Uterus (tissue), 4 donors: ENCODE measurements around the gene SMARCC1. TPM values are rescaled to one million over a fixed set of nuclear protein-coding genes. Genes with fewer than 3 reads are reported as not detected.

Experiments
- DNase-seq, 2 donors: peaks; one replicate each; pipeline ENCODE4 v3.0.0-alpha.2; 2019 to 2020
- H3K27ac ChIP-seq, 2 donors: fragments of 200-600 bp; sonication (generic); 1 replicate in 1 of 2; 2 replicates in 1 of 2; pipeline ENCODE4 v1.5.1; 2016 to 2018
- H3K27me3 ChIP-seq, 2 donors: fragments of 200-600 bp; sonication (generic); one replicate each; pipeline ENCODE4 v1.5.1; 2018 to 2019; ENCODE audit warnings: control low read depth in 1 of 2
- H3K36me3 ChIP-seq, 2 donors: fragments of 200-600 bp; sonication (generic); one replicate each; pipeline ENCODE4 v1.5.1; 2019; ENCODE audit warnings: control low read depth in 1 of 2
- H3K4me1 ChIP-seq, 2 donors: fragments of 200-600 bp; sonication (generic); one replicate each; pipeline ENCODE4 v1.5.1; 2018 to 2019; ENCODE audit warnings: control low read depth in 1 of 2
- H3K4me3 ChIP-seq, 2 donors: fragments of 200-600 bp; sonication (generic); 1 replicate in 1 of 2; 2 replicates in 1 of 2; pipeline ENCODE4 v1.5.1; 2018 to 2019; ENCODE audit warnings: mild to moderate bottlenecking in 1 of 2
- H3K9me3 ChIP-seq, 2 donors: fragments of 200-600 bp; sonication (generic); one replicate each; pipeline ENCODE4 v1.5.1; 2019; ENCODE audit warnings: control low read depth in 1 of 2
- CTCF ChIP-seq, 4 experiments: fragments of 200-600 bp in 2 of 4; fragments of 450-650 bp in 2 of 4; sonication (generic) in 2 of 4; IDR thresholded peaks; one replicate each; pipeline ENCODE4 v1.5.1; 2016 to 2019; ENCODE audit warnings: antibody characterized with exemption in 4 of 4, mild to moderate bottlenecking in 2 of 4, moderate library complexity in 1 of 4
- POLR2A ChIP-seq, 2 donors: fragments of 450-650 bp; IDR thresholded peaks; one replicate each; pipeline ENCODE4 v1.6.1; 2016; ENCODE audit warnings: antibody characterized with exemption in 2 of 2, mild to moderate bottlenecking in 1 of 2, moderate library complexity in 1 of 2
- intact Hi-C: fragments of 100-400 bp; cut with DNase I; formaldehyde crosslinking; loops from one replicate; pipeline ENCODE4 v1.15.1; 2023; ENCODE audit warnings: low total_unique reads
- total RNA-seq, 4 donors: library from RNA; depleted of rRNA in 3 of 4; stranded (reverse); fragments of >200 nt in 3 of 4; gene quantifications; one replicate each; pipeline versions ENCODE4 v1.1.0 to v1.2.4, GENCODE V29; 2014 to 2023
- donor health status: DM: yes; HTN: yes; CAD: no.

The SMARCC1 gene
- total RNA-seq, 4 donors from 2014 or later, result 23.8 to 61.0 (median 45.5) TPM

- no peak for DNase-seq
- intact Hi-C loops, result no loop called here
- Histone ChIP-seq H3K36me3 (no peaks in the 10 kb centered on the region), H3K9me3 (no peaks in the 10 kb centered on the region), H3K27me3 (no peaks in the 10 kb centered on the region), H3K4me3 (no peak overlapping the region), H3K4me1 (no peaks in the 10 kb centered on the region), H3K27ac (no peak overlapping the region)
- TF ChIP-seq POLR2A (IDR thresholded peaks at IDR 0.05) (no peak), CTCF (IDR thresholded peaks at IDR 0.05) (no peak)
These were observed 227.4 kb downstream of the SMARCC1 start for GRCh38 chr3:47554335-47554734.

- TF ChIP-seq POLR2A (IDR thresholded peaks at IDR 0.05), result no peak
- no peak for TF ChIP-seq CTCF (IDR thresholded peaks at IDR 0.05)
These were observed 228.3 kb downstream of the SMARCC1 start for GRCh38 chr3:47553407-47553806.

GRCh38 chr3:47542471-47543173, 239.1 kb downstream of the SMARCC1 start:
- Histone ChIP-seq H3K4me3 (no peak overlapping the region), H3K27me3 (no peaks in the 10 kb centered on the region), H3K36me3 (no peaks in the 10 kb centered on the region), H3K4me1 (no peaks in the 10 kb centered on the region), H3K9me3 (no peaks in the 10 kb centered on the region), H3K27ac (peak overlapping the region in 1 of 2 donors; percentile 18)
- peak; percentile 51 to 68 for DNase-seq
- intact Hi-C loops, result no loop called here
- no peak for TF ChIP-seq CTCF (IDR thresholded peaks at IDR 0.05)
- no peak for TF ChIP-seq POLR2A (IDR thresholded peaks at IDR 0.05)

More at GRCh38 chr3:47553407-47553806, 228.3 kb downstream of the SMARCC1 start:
- no peak for DNase-seq
- intact Hi-C loops, result no loop called here
- no peaks in the 10 kb centered on the region for H3K9me3 ChIP-seq
- H3K4me3 ChIP-seq, result no peak overlapping the region
- H3K4me1 ChIP-seq, result no peaks in the 10 kb centered on the region
- no peaks in the 10 kb centered on the region for H3K27me3 ChIP-seq
- no peaks in the 10 kb centered on the region for H3K36me3 ChIP-seq
- H3K27ac ChIP-seq, result no peak overlapping the region

GRCh38 chr3:47541583-47542108, 240.0 kb downstream of the SMARCC1 start:
- TF ChIP-seq CTCF (IDR thresholded peaks at IDR 0.05), result no peak
- TF ChIP-seq POLR2A (IDR thresholded peaks at IDR 0.05), result no peak
- Histone ChIP-seq H3K27ac (no peak overlapping the region), H3K4me1 (no peaks in the 10 kb centered on the region), H3K27me3 (no peaks in the 10 kb centered on the region), H3K9me3 (no peaks in the 10 kb centered on the region), H3K4me3 (no peak overlapping the region), H3K36me3 (no peaks in the 10 kb centered on the region)
- intact Hi-C loops, result no loop called here
- no peak for DNase-seq

GRCh38 chr3:47540281-47540680, 241.4 kb downstream of the SMARCC1 start:
- Histone ChIP-seq H3K9me3 (no peaks in the 10 kb centered on the region), H3K4me1 (no peaks in the 10 kb centered on the region), H3K27ac (no peak overlapping the region), H3K36me3 (no peaks in the 10 kb centered on the region), H3K27me3 (no peaks in the 10 kb centered on the region), H3K4me3 (no peak overlapping the region)
- DNase-seq, result no peak
- intact Hi-C loops, result no loop called here
- TF ChIP-seq POLR2A (IDR thresholded peaks at IDR 0.05) (no peak), CTCF (IDR thresholded peaks at IDR 0.05) (no peak)
